Occipital lobe (tissue), 2 donors: ENCODE measurements around the gene C1GALT1C1L. TPM values are rescaled to one million over a fixed set of nuclear protein-coding genes. Genes with fewer than 3 reads are reported as not detected.
"Not testable (repeated sequence)": the region's sequence is repeated elsewhere in the genome, so short reads cannot be mapped to it uniquely, and the experiment has no call there.

ENCODE experiments used
- DNase-seq: peaks from one replicate; lab custom pipeline; 2025; lab: John Stamatoyannopoulos, UW
- total RNA-seq: library from RNA; depleted of rRNA; stranded (reverse); fragments of >200 nt; gene quantifications from one replicate; pipeline ENCODE4 v1.2.3, GENCODE V29; 2014

The C1GALT1C1L gene
- total RNA-seq = not detected

DNA sequence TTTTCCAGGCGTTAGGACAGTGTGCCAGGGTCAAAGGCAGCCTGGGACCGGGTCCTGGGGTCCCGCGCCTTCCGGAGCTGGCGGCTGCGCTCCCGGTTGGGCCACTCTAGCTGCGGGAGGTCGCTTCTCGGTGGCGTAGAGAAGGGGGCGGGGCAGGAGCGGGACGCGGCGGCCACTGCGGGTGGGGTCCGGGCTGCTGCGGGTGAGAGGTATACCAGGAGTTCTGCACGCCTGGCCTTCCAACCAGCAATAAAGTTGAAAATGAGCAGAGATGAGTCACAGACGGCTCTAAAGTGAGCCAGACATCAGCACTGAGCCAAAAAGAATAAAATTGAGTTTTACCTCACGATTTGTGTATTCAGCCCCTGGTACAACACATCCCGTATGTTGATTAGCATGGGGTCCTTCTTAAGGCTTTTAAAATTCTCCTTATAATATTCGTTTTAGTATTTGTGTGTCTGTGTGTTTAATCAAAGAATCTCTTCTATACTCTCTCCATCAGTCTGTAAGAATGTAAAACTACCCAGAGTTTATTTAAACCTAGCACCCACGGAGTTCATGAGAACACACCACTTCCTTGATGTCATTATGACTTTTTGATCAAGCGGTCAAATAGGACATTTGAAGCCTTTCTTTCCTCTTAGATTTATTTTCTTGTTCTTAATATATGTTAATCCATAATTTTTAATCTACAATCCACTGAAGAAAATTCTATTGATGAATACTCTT is at the start of gene C1GALT1C1L:
Gene C1GALT1C1L, minus strand, starts transcription at position 108 of the 729 bp plus-strand sequence. Its CDS starts 107 bp downstream, at position 1.
- peak; percentile 10 for DNase-seq

DNA sequence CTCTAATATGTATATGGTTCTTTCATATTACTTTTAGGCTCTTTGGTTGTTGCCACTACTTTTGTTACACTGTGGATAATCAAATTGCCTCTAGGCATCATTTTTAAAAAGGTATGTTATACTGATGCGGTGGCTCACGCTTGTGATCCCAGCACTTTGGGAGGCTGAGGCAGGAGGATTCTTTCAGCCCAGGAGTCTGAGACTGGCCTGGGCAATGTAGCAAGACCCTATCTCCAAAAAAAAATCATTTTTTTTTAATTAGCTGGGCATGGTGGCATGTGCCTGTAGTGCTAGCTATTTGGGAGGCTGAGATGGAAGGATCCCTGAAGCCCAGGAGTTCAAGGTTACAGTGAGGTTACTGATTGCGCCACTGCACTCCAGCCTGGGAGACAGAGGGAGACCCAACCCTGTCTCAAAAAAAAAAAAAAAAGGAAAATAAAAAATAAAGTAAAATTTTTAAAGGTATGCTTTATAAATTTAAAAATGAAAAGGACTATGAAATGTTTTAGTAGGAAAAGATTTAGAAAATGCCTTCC is 49.5 kb upstream of the C1GALT1C1L start:
- no peak for DNase-seq

DNA sequence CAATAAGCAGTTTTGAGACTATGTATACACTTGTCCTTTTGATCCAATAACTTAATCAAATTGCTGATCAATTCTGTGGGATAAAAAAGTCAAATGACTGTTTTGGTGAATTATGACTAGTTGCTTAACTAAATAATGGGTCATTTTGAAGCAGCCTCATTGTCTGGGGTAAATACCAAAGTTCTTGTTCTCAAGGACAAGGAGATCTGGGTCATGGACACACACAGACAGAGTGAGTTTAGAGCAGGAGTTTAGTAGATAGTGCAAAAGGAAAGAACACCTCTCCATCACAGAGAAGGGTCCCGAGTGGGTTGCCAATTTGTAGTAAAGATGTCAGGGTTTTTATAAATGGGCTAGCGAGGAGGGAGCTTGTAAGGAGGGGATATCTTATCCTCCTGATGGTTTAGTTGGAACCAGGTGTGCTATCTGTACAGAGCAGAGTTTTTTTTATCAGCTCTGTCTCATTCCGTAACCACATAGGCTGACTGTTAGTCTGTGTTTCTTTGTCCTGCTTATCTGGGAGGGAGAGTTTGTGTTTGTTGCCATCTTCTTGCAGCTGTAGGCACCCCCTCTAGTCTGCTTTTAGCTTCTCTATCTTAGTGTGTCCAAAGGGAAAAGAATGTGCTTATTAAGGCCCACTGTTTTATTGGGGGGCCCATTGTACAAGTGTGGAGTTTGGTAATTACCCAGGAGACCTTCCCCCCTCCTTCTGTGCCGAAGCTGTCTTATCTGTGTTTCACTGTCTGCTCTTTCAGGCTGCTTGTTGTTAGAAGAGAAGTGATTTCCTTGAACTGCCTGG is 48.7 kb upstream of the C1GALT1C1L start:
- DNase-seq = no peak

DNA sequence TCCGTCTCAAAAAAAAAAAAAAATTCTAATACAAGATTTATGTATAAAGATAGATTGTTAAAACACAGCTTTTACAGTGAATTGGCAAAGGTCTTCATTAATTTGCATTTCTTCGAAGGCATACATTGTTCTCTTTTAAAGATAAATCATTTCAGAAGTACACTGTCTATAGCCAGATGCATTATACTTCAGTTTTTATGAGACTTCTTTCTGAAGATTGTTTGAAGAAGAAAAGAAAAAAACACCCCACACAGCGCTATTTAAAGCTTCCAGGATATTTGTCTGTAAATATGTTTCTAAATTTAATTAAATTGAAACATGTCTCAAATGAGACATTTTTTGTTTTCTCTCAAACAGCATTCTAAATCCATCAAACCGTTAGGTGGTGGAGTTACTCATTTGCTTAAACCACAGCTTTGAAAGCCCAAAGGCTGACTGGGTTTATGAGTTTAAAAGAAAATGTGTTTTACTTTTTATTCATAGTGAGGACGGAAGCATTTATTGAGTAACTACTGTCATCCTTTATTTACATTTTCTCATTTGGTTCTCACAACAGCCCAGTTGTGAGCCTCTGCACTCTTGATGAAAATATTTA is 42.4 kb upstream of the C1GALT1C1L start:
- no peak for DNase-seq

DNA sequence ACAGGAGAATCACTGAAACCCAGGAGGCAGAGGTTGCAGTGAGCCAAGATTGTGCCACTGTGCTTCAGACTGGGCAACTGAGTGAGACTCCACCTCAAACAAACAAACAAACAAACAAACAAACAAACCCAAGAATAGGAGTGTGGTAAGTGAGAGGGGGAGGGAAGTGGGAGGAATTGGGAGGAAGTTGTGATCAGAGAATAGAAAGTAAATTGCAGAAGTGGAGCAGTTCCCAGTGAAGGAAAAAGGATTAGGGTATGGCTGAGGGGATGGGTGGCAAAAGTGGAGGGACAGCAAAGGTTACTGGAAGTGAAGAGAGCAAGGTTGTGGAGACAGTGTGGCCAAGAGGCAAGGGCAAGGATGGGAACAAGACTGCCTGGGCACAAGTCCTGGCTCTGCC is 41.1 kb upstream of the C1GALT1C1L start:
- DNase-seq = no peak

DNA sequence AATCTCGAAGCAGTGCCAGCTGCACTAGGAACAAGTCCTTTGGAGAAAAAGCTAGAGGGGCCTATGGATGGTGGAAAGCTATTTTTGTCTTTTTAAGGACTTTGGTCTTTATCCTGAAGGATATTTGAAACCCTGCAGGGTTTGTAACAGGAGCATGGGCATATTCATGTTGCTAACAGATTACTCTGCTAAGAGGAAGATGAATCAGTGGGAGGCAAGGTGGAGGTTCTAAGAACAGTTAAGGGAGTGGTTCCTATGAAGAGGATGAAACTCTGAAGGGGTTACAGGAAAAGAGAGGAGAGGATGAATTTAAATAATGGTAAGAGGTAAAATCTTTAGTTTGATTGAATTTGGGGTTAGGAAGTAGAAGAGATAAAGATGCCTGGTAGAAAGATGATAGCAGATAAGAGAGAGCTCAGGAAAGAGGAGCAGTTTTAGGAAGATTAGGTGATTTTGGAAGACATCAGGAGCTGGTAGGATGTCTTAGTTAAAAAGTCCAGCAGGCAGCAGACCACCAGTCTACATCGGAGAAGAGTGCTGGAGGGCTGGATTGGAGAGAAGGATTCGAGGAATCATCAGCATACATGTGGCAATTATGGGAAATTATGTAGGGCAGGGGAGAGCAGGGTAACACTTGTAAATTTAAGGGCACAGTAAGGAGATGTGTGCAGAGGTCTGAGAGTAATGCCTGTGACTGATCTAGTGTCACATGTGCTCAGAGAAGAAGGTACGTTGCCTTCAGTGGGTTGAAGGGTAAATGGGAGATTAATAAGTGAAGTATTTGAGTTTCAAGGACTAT is 39.3 kb upstream of the C1GALT1C1L start:
- no peak for DNase-seq

DNA sequence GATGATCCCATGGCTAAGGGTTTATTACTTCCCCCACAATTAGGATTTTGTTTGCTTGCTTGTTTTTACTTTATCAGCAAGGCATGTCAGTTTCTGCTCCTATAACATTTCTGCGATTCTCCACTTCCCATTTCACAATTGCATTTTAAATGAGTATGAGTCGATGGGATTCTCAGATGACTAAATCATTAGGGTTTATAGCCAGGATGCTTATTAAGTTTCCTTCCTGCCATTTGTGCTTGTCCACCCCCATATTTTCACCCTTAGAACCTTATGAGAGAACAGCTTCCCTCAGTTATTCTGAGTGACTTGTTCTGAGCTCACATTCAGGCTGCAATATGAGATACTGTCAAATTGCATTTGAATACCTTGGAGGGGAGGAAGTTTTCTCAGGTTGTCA is 37.9 kb upstream of the C1GALT1C1L start:
- no peak for DNase-seq

DNA sequence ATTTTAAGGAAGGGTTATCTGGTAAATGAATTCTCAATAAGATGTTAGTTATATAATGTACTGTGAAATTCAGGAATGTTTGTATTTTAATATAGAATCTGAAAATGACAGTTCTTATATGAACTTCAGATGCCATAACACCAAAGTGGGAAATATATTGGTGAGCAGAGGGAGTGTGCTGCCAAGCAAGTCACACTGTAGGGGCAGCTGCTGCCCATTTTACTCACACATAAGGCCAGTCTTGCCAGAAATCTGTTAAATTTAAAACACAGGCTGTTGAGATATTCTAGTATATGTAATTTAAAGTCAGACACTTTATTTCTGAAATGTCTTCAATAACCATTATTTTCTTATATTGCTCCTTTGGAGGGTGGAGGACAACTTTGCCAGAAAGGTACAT is 34.6 kb upstream of the C1GALT1C1L start:
- no peak for DNase-seq

DNA sequence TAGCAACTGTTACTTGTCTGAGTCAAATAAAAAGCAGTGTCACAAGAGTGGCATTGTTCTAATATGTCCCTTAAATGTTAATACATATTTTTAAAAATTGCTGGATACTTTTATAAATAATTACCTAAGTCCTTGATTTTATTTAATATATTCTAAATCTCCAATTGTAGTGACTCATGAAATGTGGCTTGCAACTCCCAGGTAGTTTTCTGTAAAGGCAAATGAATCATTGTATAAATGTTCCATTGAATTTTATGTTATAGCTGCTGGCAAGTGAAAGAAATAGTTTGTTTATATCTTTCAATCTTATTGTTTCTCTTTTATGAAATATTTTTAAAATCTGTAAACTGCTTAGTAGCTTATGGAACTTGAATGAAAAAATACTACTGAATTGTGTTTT is 32.7 kb upstream of the C1GALT1C1L start:
- DNase-seq = no peak

DNA sequence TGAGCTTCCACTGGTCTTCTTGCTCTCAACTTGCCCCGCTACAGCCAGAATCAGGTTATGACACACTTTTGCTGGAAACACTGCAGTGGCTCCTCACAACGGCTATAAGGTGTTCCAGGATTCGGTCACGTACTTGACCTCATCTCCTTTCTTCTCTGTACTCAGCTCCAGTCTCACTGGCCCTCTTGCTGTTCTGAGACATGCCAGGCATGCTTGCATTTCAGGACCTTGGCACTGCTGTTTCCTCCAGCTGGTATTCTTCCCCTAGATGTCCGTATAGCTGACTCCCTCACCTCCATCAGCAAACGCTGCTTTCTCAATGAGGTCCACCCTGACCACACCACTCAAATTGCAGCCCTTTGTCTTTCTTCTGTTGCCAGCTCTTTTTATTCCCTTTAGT is 31.9 kb upstream of the C1GALT1C1L start:
- DNase-seq = no peak

DNA sequence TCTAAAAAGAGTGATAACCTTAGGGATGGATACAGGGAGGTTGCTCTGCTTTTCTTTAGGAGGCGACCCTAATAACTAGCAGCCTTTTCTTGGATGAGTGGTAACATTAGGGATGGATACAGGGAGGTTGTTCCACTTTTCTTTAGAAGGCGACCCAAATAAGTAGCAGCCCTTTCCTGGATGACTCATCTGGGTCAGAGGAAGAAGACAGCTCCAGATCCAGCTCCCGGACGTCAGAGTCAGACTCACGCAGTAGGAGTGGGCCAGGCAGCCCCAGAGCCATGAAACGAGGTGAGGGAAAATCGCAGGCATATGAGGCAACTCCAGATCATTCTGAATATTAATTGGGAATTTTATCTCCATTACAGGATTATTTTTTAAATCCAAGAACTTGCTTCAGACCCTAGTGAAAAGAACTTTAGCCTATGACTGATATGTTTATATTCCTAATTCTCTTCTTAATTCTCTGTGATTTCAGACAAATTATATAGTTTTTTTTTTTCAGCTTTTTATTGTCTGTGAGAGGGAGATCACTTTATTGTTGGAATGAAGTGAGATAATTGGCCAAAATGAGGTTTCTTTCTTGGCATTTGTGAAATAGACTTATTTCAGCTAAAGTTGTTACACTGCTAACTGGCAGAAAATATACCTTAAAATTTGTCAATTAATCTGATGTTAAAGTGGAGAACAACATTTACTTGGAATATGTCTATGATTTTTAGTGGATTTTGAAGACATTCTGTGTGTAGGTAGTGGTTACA is 31.2 kb upstream of the C1GALT1C1L start:
- peak; percentile 27 for DNase-seq

DNA sequence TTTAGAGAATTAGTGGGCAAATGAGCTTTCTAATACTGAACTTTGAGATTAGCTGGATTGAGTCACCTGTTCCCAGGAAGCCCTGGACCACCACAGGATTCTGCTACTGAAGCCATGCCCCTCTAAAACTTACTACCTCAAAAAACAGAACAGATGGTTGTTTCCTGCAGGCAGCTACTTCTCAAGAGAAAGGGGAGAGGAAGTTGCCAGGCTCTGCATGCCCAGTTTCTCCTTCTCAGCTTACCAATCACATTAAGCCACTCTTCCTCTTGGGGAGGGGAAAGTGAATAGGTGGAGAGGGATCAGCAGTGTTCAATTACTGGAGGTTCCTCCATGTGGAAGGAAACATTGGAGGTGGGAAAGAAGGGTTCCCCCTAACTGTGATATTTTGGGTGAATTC is 24.9 kb upstream of the C1GALT1C1L start:
- DNase-seq = no peak

DNA sequence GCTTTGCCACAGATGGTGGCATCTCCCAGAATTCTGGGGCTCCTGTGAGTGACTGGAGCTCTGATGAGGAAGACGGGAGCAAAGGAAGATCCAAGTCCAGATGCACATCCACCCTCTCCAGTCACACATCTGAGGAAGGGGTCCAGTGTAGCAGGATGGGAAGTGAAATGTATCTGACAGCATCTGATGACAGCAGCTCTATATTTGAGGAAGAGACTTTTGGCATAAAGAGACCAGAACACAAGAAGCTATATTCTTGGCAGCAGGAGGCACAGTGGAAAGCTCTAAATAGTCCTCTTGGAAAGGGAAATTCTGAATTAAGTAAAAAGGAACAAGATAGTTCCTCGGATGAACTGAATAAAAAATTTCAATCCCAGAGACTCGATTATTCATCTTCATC is 23.5 kb upstream of the C1GALT1C1L start:
- no peak for DNase-seq

DNA sequence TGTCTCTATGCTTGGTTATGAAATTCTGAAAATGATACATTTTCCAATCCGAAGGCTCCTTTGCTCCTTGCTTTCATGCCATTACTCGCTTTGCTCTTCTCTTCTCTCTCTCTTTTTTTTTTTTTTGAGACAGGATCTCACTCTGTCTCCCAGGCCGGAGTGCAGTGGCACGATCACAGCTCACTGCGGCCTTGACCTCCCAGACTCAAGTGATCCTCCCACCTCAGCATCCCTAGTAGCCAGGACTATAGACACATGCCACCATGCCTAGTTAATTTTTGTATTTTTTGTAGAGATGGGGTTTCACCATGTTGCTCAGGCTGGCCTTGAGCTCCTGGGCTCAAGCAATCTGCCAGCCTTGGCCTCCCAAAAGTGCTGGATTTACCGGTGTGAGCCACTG is 21.9 kb upstream of the C1GALT1C1L start:
- DNase-seq = not testable (repeated sequence)

DNA sequence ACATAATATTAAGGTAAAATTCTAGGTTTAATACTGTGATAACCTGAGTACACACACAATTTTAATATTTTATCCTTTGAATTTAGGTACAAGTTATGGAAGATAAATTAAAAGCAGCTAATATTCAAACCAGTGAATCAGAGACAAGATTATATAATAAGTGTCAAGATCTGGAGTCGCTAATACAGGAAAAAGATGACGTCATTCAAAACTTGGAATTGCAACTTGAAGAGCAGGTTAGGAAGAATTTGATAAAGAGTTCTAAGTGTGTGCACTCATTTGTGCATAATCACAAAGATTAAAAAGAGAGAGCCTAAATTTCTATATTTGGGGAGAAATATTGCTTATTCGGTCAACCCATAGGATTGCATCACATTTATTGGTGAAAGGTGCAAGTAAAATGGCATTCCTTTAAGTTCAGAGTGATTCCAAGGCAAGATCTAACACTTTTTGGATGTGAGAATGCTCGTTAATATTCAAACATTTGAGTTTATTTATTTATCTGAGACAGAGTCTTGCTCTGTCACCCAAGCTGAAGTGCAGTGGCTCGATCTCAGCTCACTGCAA is 16.3 kb upstream of the C1GALT1C1L start:
- no peak for DNase-seq

DNA sequence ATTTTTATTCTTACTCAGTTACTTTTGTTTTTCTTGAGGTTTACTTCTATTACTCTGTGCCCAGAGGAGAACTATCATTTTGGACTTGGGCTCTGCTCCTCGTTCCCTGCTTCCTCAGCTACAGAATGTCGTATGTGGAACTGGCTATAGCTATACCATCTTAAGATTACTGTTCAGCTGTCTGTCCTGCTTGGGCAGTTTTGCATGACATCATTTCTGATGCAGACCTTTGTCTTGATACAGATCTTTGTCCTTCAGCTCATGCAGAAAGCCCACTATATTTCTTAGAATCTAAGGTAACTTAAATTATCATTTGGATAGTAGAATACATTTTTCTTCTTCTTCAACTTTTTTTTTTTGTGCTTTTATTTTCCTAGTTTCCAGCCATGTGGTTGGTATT is 13.8 kb upstream of the C1GALT1C1L start:
- no peak for DNase-seq

DNA sequence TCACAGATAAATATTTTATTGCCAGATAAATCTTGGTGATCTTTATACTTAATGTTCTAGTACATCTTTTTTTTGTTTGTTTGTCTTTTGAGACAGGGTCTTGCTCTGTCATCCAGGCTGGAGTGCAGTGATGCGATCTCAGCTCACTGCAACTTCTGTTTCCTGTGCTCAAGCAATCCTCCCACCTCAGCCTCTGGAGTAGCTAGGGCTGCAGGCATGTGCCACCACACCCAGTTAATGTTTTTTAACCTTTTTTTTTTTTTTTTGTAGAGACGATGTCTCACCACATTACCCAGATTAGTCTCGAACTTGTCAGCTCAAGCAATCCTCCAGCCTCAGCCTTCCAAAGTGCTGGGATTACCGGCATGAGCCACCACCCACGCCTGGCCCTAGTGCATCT is 9.1 kb upstream of the C1GALT1C1L start:
- DNase-seq = no peak

DNA sequence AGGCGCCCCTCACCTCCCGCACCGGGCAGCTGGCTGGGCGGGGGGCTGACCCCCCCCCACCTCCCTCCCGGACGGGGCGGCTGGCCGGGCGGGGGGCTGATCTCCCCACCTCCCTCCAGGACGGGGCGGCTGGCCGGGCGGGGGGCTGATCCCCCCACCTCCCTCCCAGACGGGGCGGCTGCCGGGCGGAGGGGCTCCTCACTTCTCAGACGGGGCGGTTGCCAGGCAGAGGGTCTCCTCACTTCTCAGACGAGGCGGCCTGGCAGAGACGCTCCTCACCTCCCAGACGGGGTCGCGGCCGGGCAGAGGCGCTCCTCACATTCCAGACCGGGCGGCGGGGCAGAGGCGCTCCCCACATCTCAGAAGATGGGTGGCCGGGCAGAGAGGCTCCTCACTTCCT is 1.6 kb upstream of the C1GALT1C1L start:
- DNase-seq = not testable (repeated sequence)

DNA sequence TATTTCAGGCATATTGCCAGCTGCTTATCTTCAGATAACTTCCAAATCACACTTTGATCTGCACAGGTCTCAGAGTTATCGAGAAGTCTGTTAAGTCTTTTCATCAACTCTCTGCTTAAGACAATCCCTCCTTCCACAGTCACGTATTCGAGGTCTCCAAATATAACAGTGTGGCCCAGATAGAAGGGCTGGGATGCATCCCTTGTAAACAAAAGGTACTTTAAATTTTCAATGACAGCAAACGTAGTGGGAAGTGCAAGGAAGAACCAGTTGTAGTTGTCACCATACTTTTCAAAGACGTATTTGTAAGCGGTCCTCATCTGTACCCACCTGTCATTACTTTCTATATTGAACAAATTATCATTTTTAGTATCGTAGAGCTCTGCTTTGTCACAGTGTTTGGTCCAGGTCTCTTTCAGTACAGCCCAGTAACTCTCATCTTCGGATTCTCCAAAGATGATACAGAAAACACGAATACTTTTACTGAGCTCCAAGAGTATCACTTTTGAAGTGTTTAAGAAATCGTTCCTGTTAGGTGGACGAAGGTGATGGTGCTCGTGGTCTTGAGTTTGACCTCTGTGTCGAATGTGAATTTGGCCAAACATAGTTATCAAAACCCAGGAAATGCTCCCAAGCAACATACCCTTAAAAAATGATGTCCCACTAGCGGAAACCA is 445 bp downstream of the C1GALT1C1L start:
- no peak for DNase-seq

DNA sequence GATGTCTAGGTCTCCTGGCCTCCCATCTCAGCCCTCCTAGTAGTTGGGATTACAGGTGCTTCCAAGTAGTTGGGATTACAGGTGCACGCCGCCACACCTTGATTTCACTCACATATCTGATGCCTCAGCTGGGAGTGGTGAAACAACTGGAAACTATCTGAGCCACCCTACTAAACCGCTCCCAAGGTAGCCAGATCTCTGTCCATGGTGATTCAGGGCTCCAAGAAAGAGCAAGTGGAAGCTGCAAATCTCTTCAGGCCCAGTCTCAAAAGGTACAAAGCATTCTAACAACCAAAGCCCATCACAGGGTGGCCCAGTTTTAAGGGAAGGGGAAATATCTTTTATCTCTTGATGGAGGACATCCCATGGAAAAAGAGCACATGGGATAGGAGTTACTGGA is 19.0 kb downstream of the C1GALT1C1L start:
- DNase-seq = no peak
